ENCODE data around the gene RAG2. TPM values are rescaled to one million over a fixed set of nuclear protein-coding genes. Genes with fewer than 3 reads are reported as not detected.

The RAG2 gene
- total RNA-seq = not detected

GRCh38 chr11:36598051-36598450 is at the start of gene RAG2:
Gene RAG2 (minus strand): TSS chr11:36598236. CDS start chr11:36594168, 4,068 bp downstream.

DNA sequence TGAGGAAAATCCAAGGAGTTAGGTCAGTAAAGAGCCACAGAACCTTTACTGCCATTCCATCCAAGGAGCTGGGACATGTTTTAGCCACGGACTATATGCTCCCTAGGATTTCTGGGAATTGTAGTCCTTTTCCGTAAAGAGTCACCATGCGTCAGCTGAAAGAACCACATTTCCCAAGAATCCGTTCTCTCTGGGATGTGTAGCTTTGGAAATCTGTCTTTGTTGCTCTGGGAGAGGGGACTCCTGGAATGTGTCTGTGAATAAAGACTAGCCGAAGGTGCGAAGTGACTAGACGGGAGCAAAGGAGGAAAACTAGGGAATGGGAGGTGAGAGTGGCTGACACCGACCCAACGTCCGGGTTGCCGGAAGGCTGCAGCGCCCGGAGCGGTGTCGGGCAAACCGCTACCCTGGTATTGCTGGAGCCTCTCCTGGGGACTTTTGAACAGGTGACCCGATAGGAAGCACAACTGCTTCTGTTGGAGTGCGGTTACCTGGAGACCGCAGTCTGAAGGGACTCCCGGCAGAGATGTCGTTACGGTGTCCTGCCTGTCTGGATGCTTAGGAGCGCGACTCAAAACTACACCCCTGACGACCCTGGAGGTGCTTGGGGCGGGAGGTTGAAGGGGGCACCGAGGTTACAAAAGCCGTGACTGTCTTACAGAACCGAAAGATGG is 3.6 kb downstream of the RAG2 start, which contains the start of gene IFTAP:
TSS of gene IFTAP (plus strand) at position 187 of the 674 bp plus-strand sequence. CDS start 15,602 bp downstream, outside the sequence.

DNA sequence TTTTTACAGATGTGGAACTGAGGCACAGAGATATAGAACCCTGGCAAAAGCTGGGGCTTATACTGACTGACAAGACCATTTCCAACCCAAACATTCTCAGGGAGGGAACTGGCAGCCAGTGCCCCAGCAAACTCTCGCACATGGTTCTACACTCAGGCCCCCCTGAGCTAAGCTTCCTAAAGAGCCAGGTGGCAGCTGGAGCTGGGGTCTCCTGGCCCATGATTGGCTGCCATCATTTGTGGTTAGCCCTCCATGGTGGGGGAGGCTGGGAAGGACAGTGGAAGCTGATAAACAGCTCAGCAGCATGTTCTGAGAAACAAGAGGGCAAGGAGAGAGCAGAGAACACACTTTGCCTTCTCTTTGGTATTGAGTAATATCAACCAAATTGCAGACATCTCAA is 30.3 kb downstream of the RAG2 start, which contains the start of gene RAG1:
TSS of gene RAG1 (plus strand) at position 314 of the 400 bp plus-strand sequence. CDS start 5,298 bp downstream, outside the sequence.

Other genes with a start within 250 kb of the RAG2 start
- gene TRAF6, start 88.0 kb downstream of the RAG2 start, total RNA-seq = 14.8 TPM
- gene RAG1, start 30.2 kb downstream of the RAG2 start, total RNA-seq = 0.69 TPM
- 66.0 TPM for gene IFTAP, start 3.7 kb downstream of the RAG2 start, total RNA-seq